Gastrocnemius medialis (tissue), 4 donors: ENCODE measurements around the gene RAD23B.

Source experiments
- POLR2A ChIP-seq, 2 donors: fragments of 450-650 bp; IDR thresholded peaks; one replicate each; pipeline ENCODE4 v1.6.1; 2017; ENCODE audit warnings: antibody characterized with exemption in 2 of 2, mild to moderate bottlenecking in 2 of 2, moderate library complexity in 2 of 2
- TF ChIP-seq, protein P1 (sequence below), 5 experiments: fragments of 450-650 bp in 3 of 5; fragments of 200-600 bp in 2 of 5; sonication (generic) in 2 of 5; IDR thresholded peaks in 4 of 5; conservative IDR thresholded peaks in 1 of 5; 1 replicate in 4 of 5; 2 replicates in 1 of 5; pipeline ENCODE4 v1.5.1; 2016 to 2019; ENCODE audit warnings: antibody characterized with exemption in 5 of 5, mild to moderate bottlenecking in 3 of 5, moderate library complexity in 3 of 5

DNA sequence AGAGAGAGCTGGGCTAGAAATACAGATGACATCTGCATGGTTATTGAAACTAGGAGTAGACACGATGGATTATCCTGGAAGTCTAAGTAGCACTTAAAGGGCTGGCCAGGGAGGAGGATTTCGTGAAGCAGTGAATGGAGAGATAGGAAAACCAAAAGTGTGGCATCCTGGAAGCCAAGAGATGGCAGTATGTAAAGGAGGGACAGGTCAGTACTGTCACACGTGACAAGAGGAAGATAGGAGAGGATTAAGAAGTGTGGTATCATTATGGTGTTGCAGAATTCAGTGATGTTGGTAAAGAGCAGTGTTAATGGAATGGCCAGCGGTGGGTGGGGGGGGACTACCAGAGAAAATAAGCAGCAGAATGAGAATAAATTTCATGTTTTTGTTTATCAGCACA, 11.7 kb downstream of the RAD23B start:
- TF ChIP-seq, protein P1, sequence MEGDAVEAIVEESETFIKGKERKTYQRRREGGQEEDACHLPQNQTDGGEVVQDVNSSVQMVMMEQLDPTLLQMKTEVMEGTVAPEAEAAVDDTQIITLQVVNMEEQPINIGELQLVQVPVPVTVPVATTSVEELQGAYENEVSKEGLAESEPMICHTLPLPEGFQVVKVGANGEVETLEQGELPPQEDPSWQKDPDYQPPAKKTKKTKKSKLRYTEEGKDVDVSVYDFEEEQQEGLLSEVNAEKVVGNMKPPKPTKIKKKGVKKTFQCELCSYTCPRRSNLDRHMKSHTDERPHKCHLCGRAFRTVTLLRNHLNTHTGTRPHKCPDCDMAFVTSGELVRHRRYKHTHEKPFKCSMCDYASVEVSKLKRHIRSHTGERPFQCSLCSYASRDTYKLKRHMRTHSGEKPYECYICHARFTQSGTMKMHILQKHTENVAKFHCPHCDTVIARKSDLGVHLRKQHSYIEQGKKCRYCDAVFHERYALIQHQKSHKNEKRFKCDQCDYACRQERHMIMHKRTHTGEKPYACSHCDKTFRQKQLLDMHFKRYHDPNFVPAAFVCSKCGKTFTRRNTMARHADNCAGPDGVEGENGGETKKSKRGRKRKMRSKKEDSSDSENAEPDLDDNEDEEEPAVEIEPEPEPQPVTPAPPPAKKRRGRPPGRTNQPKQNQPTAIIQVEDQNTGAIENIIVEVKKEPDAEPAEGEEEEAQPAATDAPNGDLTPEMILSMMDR (IDR thresholded peaks at IDR 0.05 in 4 of 5, conservative IDR thresholded peaks at IDR 0.05 in 1 of 5), result no peak
- TF ChIP-seq POLR2A (IDR thresholded peaks at IDR 0.05), result no peak
